ENCODE results near the gene PLPPR4.

DNA sequence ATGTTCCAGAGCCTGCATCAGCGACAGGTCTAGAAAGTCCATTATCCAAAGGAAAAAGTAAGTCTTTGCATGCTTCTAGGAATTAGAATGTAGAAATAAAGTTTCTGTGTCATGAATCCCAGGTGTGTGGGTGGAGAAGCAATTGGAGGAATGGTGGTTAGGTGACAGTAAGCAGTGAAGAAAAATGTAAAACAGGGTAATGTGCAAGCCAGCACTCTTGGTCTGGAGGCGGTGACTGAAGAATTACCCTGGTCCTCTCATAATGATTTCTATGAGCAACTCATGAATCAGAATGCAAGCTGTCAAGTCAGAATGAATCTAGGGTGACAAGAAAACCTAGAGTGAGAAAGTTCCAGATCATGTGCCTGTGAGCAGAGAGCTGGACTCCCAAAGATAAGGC lies 33.6 kb downstream of the PLPPR4 start:
- TF ChIP-seq JUND (IDR thresholded peaks at IDR 0.05): no peak
- TF ChIP-seq, protein P1, sequence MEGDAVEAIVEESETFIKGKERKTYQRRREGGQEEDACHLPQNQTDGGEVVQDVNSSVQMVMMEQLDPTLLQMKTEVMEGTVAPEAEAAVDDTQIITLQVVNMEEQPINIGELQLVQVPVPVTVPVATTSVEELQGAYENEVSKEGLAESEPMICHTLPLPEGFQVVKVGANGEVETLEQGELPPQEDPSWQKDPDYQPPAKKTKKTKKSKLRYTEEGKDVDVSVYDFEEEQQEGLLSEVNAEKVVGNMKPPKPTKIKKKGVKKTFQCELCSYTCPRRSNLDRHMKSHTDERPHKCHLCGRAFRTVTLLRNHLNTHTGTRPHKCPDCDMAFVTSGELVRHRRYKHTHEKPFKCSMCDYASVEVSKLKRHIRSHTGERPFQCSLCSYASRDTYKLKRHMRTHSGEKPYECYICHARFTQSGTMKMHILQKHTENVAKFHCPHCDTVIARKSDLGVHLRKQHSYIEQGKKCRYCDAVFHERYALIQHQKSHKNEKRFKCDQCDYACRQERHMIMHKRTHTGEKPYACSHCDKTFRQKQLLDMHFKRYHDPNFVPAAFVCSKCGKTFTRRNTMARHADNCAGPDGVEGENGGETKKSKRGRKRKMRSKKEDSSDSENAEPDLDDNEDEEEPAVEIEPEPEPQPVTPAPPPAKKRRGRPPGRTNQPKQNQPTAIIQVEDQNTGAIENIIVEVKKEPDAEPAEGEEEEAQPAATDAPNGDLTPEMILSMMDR (IDR thresholded peaks at IDR 0.05 in 2 of 3, conservative IDR thresholded peaks at IDR 0.05 in 1 of 3; ENCODE audit: borderline replicate concordance in 1 of 3, insufficient read depth in 1 of 3, low read depth in 2 of 3, low read length in 2 of 3): no peak
- TF ChIP-seq EZH2 (IDR thresholded peaks at IDR 0.05): no peak
- no peak for TF ChIP-seq EGR1 (IDR thresholded peaks at IDR 0.05; ENCODE audit: low read depth)
- no peak for TF ChIP-seq POLR2A (IDR thresholded peaks at IDR 0.05; ENCODE audit: borderline replicate concordance, extremely low read depth, insufficient read depth, insufficient read length)
- no peak for TF ChIP-seq CEBPB (IDR thresholded peaks at IDR 0.05; ENCODE audit: low read depth)

Data from HCT116 (cell line).